HepG2 (cell line): ENCODE data around the gene TSSK3.
A peak's percentile ranks its signal among the peaks of the same experiment; 100 is the strongest.

Experiments
- ARNTL ChIP-seq: sonication (generic); formaldehyde crosslinking; IDR thresholded peaks from 2 replicates; pipeline ENCODE4 v1.4.0; 2020; ENCODE audit warnings: mild to moderate bottlenecking, missing genetic modification reagents
- CHD2 ChIP-seq: IDR thresholded peaks from 2 replicates; pipeline ENCODE4 v1.6.1; 2011; ENCODE audit warnings: low read depth, low read length, improper control_type of control experiment
- CTCF ChIP-seq: sonication (generic); formaldehyde crosslinking; IDR thresholded peaks from 2 replicates; pipeline ENCODE4 v1.5.0; 2020; ENCODE audit warnings: mild to moderate bottlenecking, missing genetic modification reagents, moderate library complexity
- MAX ChIP-seq: IDR thresholded peaks from 2 replicates; pipeline ENCODE4 v1.6.1; 2012; ENCODE audit warnings: inconsistent platforms
- NFYB ChIP-seq: sonication (generic); formaldehyde crosslinking; IDR thresholded peaks from 2 replicates; pipeline ENCODE4 v1.4.0; 2020; ENCODE audit warnings: missing genetic modification reagents
- POLR2A ChIP-seq, 2 experiments: IDR thresholded peaks; 2 replicates each; pipeline ENCODE4 v1.6.1; 2011; ENCODE audit warnings: low read depth in 2 of 2, low read length in 2 of 2, mild to moderate bottlenecking in 1 of 2, moderate library complexity in 1 of 2; ENCODE audit not compliant: insufficient read depth in 1 of 2
- REST ChIP-seq, 2 experiments: IDR thresholded peaks; 2 replicates each; pipeline ENCODE4 v1.6.1; 2011 to 2012; ENCODE audit warnings: low read length in 2 of 2, borderline replicate concordance in 1 of 2, low read depth in 1 of 2, mild to moderate bottlenecking in 1 of 2, moderate library complexity in 1 of 2
- ZNF205 ChIP-seq: IDR thresholded peaks from 2 replicates; pipeline ENCODE4 v1.6.1; 2018; ENCODE audit warnings: missing biosample characterization, missing genetic modification reagents
- ZNF407 ChIP-seq: sonication (generic); formaldehyde crosslinking; IDR thresholded peaks from one replicate; pipeline ENCODE4 v1.5.1; 2020; ENCODE audit warnings: mild to moderate bottlenecking, missing genetic modification reagents; ENCODE audit errors: not compliant biosample characterization
- ZNF780A ChIP-seq: sonication (generic); formaldehyde crosslinking; IDR thresholded peaks from 2 replicates; pipeline ENCODE4 v1.8.0; 2022; ENCODE audit warnings: mild to moderate bottlenecking, missing genetic modification reagents, moderate library complexity

- no peak for TF ChIP-seq ZNF780A
- TF ChIP-seq ARNTL (CRISPR knock-in tag), result no peak
- TF ChIP-seq ZNF407 (CRISPR knock-in tag), result no peak
- TF ChIP-seq MAX, result no peak
- peak; percentile 43; the same call in 1 of the 2 replicates for TF ChIP-seq ZNF205 (CRISPR knock-in tag)
- peak; percentile 89 for TF ChIP-seq CTCF (CRISPR knock-in tag)
- no peak for TF ChIP-seq REST (IDR thresholded peaks at IDR 0.05; ENCODE audit: borderline replicate concordance in 1 of 2, low read depth in 1 of 2, low read length in 2 of 2)
- no peak for TF ChIP-seq CHD2
- no peak for TF ChIP-seq NFYB (CRISPR knock-in tag)
- no peak for TF ChIP-seq POLR2A (IDR thresholded peaks at IDR 0.05; ENCODE audit: insufficient read depth in 1 of 2, low read depth in 2 of 2, low read length in 2 of 2)
Observed at GRCh38 chr1:32400876-32401631, 38.7 kb downstream of the TSSK3 start.
